ENCODE results near the gene ACTMAP. TPM values are rescaled to one million over a fixed set of nuclear protein-coding genes. Genes with fewer than 3 reads are reported as not detected.

ACTMAP gene
- total and polyA plus RNA-seq, 9 of the 15 experiments (the other 6 are each of a cell fraction or from before 2014, with no cell fraction given) = 1.7 to 16.6 (median 4.9) TPM

GRCh38 chr19:40750874-40751537 is 729 bp upstream of the ACTMAP start, which contains the start of gene SNRPA (continued):
- TF ChIP-seq FOXA3 (CRISPR knock-in tag; conservative IDR thresholded peaks at IDR 0.05 in 1 of 2, IDR thresholded peaks at IDR 0.05 in 1 of 2) = peak in 1 of 2 experiments; percentile 69; a peak in 1 of 4 replicates
- TF ChIP-seq ZNF830 (CRISPR knock-in tag; IDR thresholded peaks at IDR 0.05) = no peak
- TF ChIP-seq ZNF511 (CRISPR knock-in tag; IDR thresholded peaks at IDR 0.05) = no peak; the same call in 1 of the 2 replicates
- TF ChIP-seq KHSRP (IDR thresholded peaks at IDR 0.05) = no peak
- TF ChIP-seq ILF3 (IDR thresholded peaks at IDR 0.05; ENCODE audit: borderline replicate concordance) = no peak
- TF ChIP-seq RBM14 (IDR thresholded peaks at IDR 0.05; ENCODE audit: borderline replicate concordance, insufficient read depth, low read depth, low read length) = no peak
- no peak for TF ChIP-seq ARID1B (IDR thresholded peaks at IDR 0.05)
- 0 out of 4 replicates have a peak, but pooled peaks of 1 of the 2 experiments have one; percentile 19 for TF ChIP-seq ARNT (IDR thresholded peaks at IDR 0.05)
- no peak for TF ChIP-seq YBX1 (IDR thresholded peaks at IDR 0.05)
- no peak for TF ChIP-seq ELF4 (CRISPR knock-in tag; IDR thresholded peaks at IDR 0.05)
- TF ChIP-seq POLR2H (tag; IDR thresholded peaks at IDR 0.05; ENCODE audit: low read depth) = peak; percentile 84; the same call in 1 of the 2 replicates
- TF ChIP-seq FUS (optimal IDR thresholded peaks at IDR 0.05; ENCODE audit: low read depth, low read length) = no peak
- TF ChIP-seq ZNF224 (CRISPR knock-in tag; IDR thresholded peaks at IDR 0.05) = no peak
- TF ChIP-seq SMAD1 (IDR thresholded peaks at IDR 0.05; ENCODE audit: low read depth, low read length, partially characterized antibody) = no peak
- no peak for TF ChIP-seq ZNF140 (CRISPR knock-in tag; IDR thresholded peaks at IDR 0.05)
- no peak for TF ChIP-seq NUFIP1 (IDR thresholded peaks at IDR 0.05; ENCODE audit: partially characterized antibody)
- no peak for TF ChIP-seq RBM15 (IDR thresholded peaks at IDR 0.05; ENCODE audit: insufficient read depth, low read length)
- TF ChIP-seq TAF15 (IDR thresholded peaks at IDR 0.05; ENCODE audit: low read depth, low read length) = no peak
- TF ChIP-seq MNT (conservative IDR thresholded peaks at IDR 0.05) = peak; percentile 72 to 90; a peak in 3 of 4 replicates
- no peak for TF ChIP-seq ERF (CRISPR knock-in tag; IDR thresholded peaks at IDR 0.05)
- peak; percentile 33 for TF ChIP-seq BRD9 (IDR thresholded peaks at IDR 0.05; ENCODE audit: low read depth, partially characterized antibody)
- no peak for TF ChIP-seq SREBF2 (CRISPR knock-in tag; IDR thresholded peaks at IDR 0.05)
- TF ChIP-seq MCM2 (IDR thresholded peaks at IDR 0.05; ENCODE audit: low read depth) = no peak
- peak in 1 of 2 experiments; percentile 69; a peak in 2 of 4 replicates for TF ChIP-seq SRF (CRISPR knock-in tag; IDR thresholded peaks at IDR 0.05)
- no peak for TF ChIP-seq ARID3B (CRISPR knock-in tag; IDR thresholded peaks at IDR 0.05; ENCODE audit: borderline replicate concordance)
- no peak for TF ChIP-seq ADNP (tag; IDR thresholded peaks at IDR 0.05)

Data from K562 (cell line).